ENCODE measurements around the gene MBNL1. TPM values are rescaled to one million over a fixed set of nuclear protein-coding genes. Genes with fewer than 3 reads are reported as not detected.

MBNL1 gene
- total RNA-seq, 2 donors from 2014 or later = 1.3 to 4.9 TPM

- Histone ChIP-seq H3K9me3 (ENCODE audit: control insufficient read depth, low read length) (no peaks in the 10 kb centered on the region), H3K36me3 (ENCODE audit: control insufficient read depth, insufficient read depth, low read length) (no peaks in the 10 kb centered on the region), H3K27ac (ENCODE audit: low read depth, low read length) (no peak overlapping the region), H3K27me3 (ENCODE audit: control insufficient read depth, insufficient read depth, low read length, poor library complexity, severe bottlenecking) (no peaks in the 10 kb centered on the region), H3K4me1 (ENCODE audit: control insufficient read depth, insufficient read depth, low read length) (peaks cover 2% of the 10 kb centered on the region), H3K9ac (ENCODE audit: extremely low read depth, low read length, poor library complexity, severe bottlenecking) (no peak overlapping the region), H3K4me3 (ENCODE audit: low read length) (no peak overlapping the region)
- H3K36me3 Mint-ChIP-seq (ENCODE audit: low read depth) = no peaks in the 10 kb centered on the region
- no peaks in the 10 kb centered on the region for H3K9me3 Mint-ChIP-seq
- peaks cover 3% of the 10 kb centered on the region for H3K4me1 Mint-ChIP-seq
- H3K4me3 Mint-ChIP-seq = no peak overlapping the region
- H3K27ac Mint-ChIP-seq = no peak overlapping the region
- no peak for DNase-seq
- no peak for TF ChIP-seq CTCF (conservative IDR thresholded peaks at IDR 0.05)
- H3K27me3 Mint-ChIP-seq (ENCODE audit: insufficient read depth) = no peaks in the 10 kb centered on the region
These were observed 117.5 kb downstream of the MBNL1 start for GRCh38 chr3:152386208-152386607.

GRCh38 chr3:152388631-152389030, 119.9 kb downstream of the MBNL1 start:
- DNase-seq = no peak
- no peaks in the 10 kb centered on the region for H3K27me3 ChIP-seq (ENCODE audit: control insufficient read depth, insufficient read depth, low read length, poor library complexity, severe bottlenecking)
- H3K4me3 Mint-ChIP-seq = no peak overlapping the region
- no peaks in the 10 kb centered on the region for H3K9me3 Mint-ChIP-seq
- no peak for TF ChIP-seq CTCF (conservative IDR thresholded peaks at IDR 0.05)
- no peak overlapping the region for H3K9ac ChIP-seq (ENCODE audit: extremely low read depth, low read length, poor library complexity, severe bottlenecking)
- no peaks in the 10 kb centered on the region for H3K4me1 Mint-ChIP-seq
- no peaks in the 10 kb centered on the region for H3K36me3 Mint-ChIP-seq (ENCODE audit: low read depth)
- no peaks in the 10 kb centered on the region for H3K27me3 Mint-ChIP-seq (ENCODE audit: insufficient read depth)
- H3K36me3 ChIP-seq (ENCODE audit: control insufficient read depth, insufficient read depth, low read length) = no peaks in the 10 kb centered on the region
- no peak overlapping the region for H3K27ac ChIP-seq (ENCODE audit: low read depth, low read length)
- H3K9me3 ChIP-seq (ENCODE audit: control insufficient read depth, low read length) = no peaks in the 10 kb centered on the region
- H3K4me1 ChIP-seq (ENCODE audit: control insufficient read depth, insufficient read depth, low read length) = no peaks in the 10 kb centered on the region
- no peak overlapping the region for H3K27ac Mint-ChIP-seq
- no CpG with 5 or more reads among the region's 1 CpG for WGBS, 2 experiments (ENCODE audit: insufficient coverage in 1 of 2, insufficient read length in 1 of 2)
- H3K4me3 ChIP-seq (ENCODE audit: low read length) = no peak overlapping the region

- Mint-ChIP-seq H3K27ac (no peak overlapping the region), H3K36me3 (ENCODE audit: low read depth) (no peaks in the 10 kb centered on the region), H3K27me3 (ENCODE audit: insufficient read depth) (no peaks in the 10 kb centered on the region), H3K9me3 (no peaks in the 10 kb centered on the region), H3K4me1 (no peaks in the 10 kb centered on the region), H3K4me3 (no peak overlapping the region)
- no peak for TF ChIP-seq CTCF (conservative IDR thresholded peaks at IDR 0.05)
- Histone ChIP-seq H3K4me1 (ENCODE audit: control insufficient read depth, insufficient read depth, low read length) (no peaks in the 10 kb centered on the region), H3K9ac (ENCODE audit: extremely low read depth, low read length, poor library complexity, severe bottlenecking) (no peak overlapping the region), H3K27ac (ENCODE audit: low read depth, low read length) (no peak overlapping the region), H3K4me3 (ENCODE audit: low read length) (no peak overlapping the region), H3K36me3 (ENCODE audit: control insufficient read depth, insufficient read depth, low read length) (no peaks in the 10 kb centered on the region), H3K9me3 (ENCODE audit: control insufficient read depth, low read length) (no peaks in the 10 kb centered on the region), H3K27me3 (ENCODE audit: control insufficient read depth, insufficient read depth, low read length, poor library complexity, severe bottlenecking) (no peaks in the 10 kb centered on the region)
- DNase-seq = no peak
- WGBS, 2 experiments (ENCODE audit: insufficient coverage in 1 of 2, insufficient read length in 1 of 2) = 90 to 96% methylated on average over 4 to 6 of the region's 6 CpGs
These were observed 120.7 kb downstream of the MBNL1 start for GRCh38 chr3:152389316-152389934.
